ENCODE data around the gene PDZD4. TPM values are rescaled to one million over a fixed set of nuclear protein-coding genes. Genes with fewer than 3 reads are reported as not detected.

PDZD4 gene
- total RNA-seq, 1 donor, result 0.09 TPM

GRCh38 chrX:153773741-153774575 lies 56.4 kb downstream of the PDZD4 start:
- TF ChIP-seq CTCF (IDR thresholded peaks at IDR 0.05; ENCODE audit: insufficient read depth, low read length), result no peak
- no peak for DNase-seq (ENCODE audit: low read depth)

GRCh38 chrX:153773218-153773611 lies 57.1 kb downstream of the PDZD4 start:
- DNase-seq (ENCODE audit: low read depth), result no peak
- TF ChIP-seq CTCF (IDR thresholded peaks at IDR 0.05; ENCODE audit: insufficient read depth, low read length), result no peak
- H3K4me3 ChIP-seq (ENCODE audit: low read depth, low read length), result no peak overlapping the region

More at GRCh38 chrX:153773741-153774575, 56.4 kb downstream of the PDZD4 start:
- no peak overlapping the region for H3K4me3 ChIP-seq (ENCODE audit: low read depth, low read length)

- no peak for TF ChIP-seq CTCF (IDR thresholded peaks at IDR 0.05; ENCODE audit: insufficient read depth, low read length)
Measured at GRCh38 chrX:153772316-153773217, 57.8 kb downstream of the PDZD4 start.

GRCh38 chrX:153771415-153772315 lies 58.7 kb downstream of the PDZD4 start:
- no peak overlapping the region for H3K4me3 ChIP-seq (ENCODE audit: low read depth, low read length)
- DNase-seq (ENCODE audit: low read depth), result no peak
- no peak for TF ChIP-seq CTCF (IDR thresholded peaks at IDR 0.05; ENCODE audit: insufficient read depth, low read length)

More at GRCh38 chrX:153772316-153773217, 57.8 kb downstream of the PDZD4 start:
- no peak overlapping the region for H3K4me3 ChIP-seq (ENCODE audit: low read depth, low read length)
- DNase-seq (ENCODE audit: low read depth), result no peak

GRCh38 chrX:153770601-153771414 lies 59.5 kb downstream of the PDZD4 start:
- TF ChIP-seq CTCF (IDR thresholded peaks at IDR 0.05; ENCODE audit: insufficient read depth, low read length), result no peak
- no peak overlapping the region for H3K4me3 ChIP-seq (ENCODE audit: low read depth, low read length)
- no peak for DNase-seq (ENCODE audit: low read depth)

Measured in fibroblast of the aortic adventitia (primary cell).